Prostate gland (tissue), 2 donors: ENCODE measurements around the gene CIDEA.

Experiments used
- POLR2AphosphoS5 ChIP-seq: sonication (generic); formaldehyde crosslinking; IDR thresholded peaks from one replicate; pipeline ENCODE4 v1.6.1; 2017; ENCODE audit warnings: antibody characterized with exemption
- TF ChIP-seq, protein P1 (sequence below), 4 experiments: fragments of 200-600 bp in 2 of 4; fragments of 450-650 bp in 2 of 4; sonication (generic) in 2 of 4; IDR thresholded peaks; 1 replicate in 3 of 4; 2 replicates in 1 of 4; pipeline ENCODE4 v1.5.1; 2016 to 2019; ENCODE audit warnings: antibody characterized with exemption in 4 of 4, mild to moderate bottlenecking in 2 of 4, moderate library complexity in 2 of 4

DNA sequence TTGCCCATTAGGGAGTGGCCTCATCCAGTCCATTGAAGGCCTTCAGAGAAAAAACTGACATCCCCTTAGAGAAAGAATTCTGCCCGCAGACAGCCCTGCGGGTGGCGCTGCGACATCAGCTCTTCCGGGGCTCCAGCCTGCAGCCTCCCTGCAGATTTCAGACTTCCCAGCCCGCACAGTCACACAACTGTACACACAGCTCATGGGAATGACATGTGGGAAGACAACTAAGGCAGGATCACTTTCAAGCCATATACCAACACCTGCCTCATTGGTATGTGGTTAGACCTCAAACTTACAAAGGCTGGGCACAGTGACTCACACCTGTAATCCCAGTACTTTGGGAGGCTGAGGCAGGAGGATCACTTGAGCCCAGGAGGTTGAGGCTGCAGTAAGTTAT is 29.1 kb downstream of the CIDEA start:
- TF ChIP-seq, protein P1, sequence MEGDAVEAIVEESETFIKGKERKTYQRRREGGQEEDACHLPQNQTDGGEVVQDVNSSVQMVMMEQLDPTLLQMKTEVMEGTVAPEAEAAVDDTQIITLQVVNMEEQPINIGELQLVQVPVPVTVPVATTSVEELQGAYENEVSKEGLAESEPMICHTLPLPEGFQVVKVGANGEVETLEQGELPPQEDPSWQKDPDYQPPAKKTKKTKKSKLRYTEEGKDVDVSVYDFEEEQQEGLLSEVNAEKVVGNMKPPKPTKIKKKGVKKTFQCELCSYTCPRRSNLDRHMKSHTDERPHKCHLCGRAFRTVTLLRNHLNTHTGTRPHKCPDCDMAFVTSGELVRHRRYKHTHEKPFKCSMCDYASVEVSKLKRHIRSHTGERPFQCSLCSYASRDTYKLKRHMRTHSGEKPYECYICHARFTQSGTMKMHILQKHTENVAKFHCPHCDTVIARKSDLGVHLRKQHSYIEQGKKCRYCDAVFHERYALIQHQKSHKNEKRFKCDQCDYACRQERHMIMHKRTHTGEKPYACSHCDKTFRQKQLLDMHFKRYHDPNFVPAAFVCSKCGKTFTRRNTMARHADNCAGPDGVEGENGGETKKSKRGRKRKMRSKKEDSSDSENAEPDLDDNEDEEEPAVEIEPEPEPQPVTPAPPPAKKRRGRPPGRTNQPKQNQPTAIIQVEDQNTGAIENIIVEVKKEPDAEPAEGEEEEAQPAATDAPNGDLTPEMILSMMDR (IDR thresholded peaks at IDR 0.05), result no peak
- no peak for TF ChIP-seq POLR2AphosphoS5
